Fibroblast of skin of back (primary cell): Measurements from ENCODE around the gene DIABLO.
"Not testable (repeated sequence)": the region's sequence is repeated elsewhere in the genome, so short reads cannot be mapped to it uniquely, and the experiment has no call there.

Source experiments
- DNase-seq: peaks from one replicate; pipeline ENCODE4 v3.0.0-alpha.2; 2013

Gene DIABLO

DNA sequence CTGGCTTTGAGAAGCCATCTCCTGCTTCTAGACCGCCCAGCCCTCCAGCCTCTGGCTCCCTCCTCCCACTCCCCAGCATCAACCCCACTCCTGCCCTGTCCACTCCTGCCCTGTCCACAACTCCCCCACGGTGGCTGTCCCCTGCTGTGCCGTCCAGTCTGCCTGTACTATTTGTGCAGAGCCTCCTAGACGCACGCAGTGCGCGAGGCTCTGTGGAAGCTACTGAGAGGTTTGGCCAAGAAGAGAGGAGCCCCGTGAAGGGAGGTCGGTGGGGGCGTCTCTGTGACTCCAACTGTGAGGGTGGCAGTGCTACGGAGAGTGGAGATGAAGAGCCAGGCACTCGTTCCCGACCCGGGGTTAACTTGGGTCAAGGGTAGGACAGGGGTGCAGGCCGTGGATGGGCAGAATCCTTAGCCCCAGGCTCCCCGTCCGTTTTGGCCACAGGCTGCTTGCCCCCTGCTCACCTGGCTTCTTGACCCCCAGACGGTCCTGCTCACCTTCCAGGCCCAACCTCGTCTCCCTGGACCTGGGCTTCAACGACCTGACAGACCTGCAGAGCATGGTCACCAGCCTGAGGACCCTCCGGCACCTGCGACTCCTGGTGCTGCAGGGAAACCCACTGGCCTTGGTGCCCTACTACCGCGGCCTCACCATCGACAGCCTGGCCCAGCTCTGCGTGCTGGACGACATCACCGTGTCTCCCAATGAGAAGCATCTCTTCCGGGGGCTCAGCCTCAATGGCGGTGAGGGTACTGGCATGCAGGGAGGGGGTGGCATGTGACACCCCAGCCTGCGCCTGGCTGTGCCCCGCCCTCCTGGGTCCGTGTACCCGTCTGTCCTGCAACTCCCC, 36.0 kb downstream of the DIABLO start:
- no peak for DNase-seq

GRCh38 chr12:122187466-122187865, 38.4 kb downstream of the DIABLO start:
- no peak for DNase-seq

DNA sequence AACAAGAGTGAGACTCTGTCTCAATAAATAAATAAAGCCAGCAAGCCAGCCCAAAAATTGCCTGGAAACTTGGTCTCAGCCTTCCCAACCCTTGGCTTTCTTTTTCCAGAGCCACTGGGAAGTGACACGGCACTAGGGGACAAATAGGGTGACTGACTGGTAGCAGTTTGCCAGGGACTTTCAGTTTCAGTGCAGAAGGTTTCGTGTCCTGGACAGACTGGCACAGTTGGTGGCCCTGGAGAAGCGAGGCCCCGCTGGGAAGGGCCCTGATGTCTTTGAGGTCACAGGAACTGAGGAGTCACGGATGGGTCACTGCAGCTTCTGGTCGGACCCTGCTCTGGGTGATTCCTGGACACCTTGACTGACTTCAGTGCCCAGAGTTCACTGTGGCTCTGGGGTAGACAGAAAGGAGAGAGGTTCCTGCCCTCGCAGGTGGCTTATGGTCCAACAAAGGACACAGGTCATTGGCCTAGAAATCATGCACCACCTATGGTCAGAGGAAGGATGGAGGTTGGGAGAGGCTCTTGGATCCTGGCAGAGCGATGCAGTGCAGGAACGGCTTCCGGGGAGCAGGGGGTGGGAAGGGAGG, 40.3 kb downstream of the DIABLO start:
- DNase-seq, result no peak

- DNase-seq, result no peak
These were observed 40.8 kb downstream of the DIABLO start for GRCh38 chr12:122185079-122185478.

- no peak for DNase-seq
These were observed 41.3 kb downstream of the DIABLO start for GRCh38 chr12:122184517-122184916.

DNA sequence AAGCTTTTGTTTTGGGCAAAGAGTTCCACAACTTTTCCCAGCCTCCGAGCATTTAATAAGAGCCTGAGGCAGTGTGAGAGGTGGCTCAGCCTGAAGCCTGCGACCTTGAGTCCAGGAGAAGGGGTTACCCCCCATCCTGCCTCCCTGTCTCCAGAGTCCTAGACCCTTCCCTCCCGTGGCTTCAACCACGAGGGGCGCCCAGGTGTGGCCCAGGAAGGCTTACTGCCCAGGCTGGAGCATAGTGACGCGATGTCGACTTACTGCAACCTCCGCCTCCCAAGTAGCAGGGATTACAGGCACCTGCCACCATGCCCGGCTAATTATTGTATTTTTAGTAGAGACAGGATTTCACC, 42.3 kb downstream of the DIABLO start:
- DNase-seq, result no peak

GRCh38 chr12:122182887-122183587, 42.8 kb downstream of the DIABLO start, which contains the start of gene LRRC43:
Gene LRRC43 (plus strand): TSS chr12:122183123. CDS start chr12:122183145, 22 bp downstream.
- peak; percentile 23 for DNase-seq

DNA sequence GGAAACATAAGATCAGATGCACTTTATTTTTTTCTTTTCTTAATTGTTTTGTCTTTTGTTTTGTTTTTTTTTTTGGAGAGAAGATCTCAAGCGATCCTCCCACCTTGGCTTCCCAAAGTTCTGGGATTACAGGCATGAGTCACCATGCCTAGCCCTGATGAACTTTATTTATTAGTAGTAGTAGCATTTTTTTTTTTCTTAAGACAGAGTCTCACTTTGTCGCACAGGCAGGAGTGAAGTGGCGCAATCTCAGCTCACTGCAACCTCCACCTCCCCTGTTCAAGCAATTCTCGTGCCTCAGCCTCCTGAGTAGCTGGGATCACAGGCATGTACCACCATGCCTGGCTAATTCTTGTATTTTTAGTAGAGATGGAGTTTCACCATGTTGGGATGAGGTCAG, 49.4 kb downstream of the DIABLO start:
- not testable (repeated sequence) for DNase-seq

GRCh38 chr12:122174155-122174845, 51.6 kb downstream of the DIABLO start, which contains the start of gene IL31:
Gene IL31 (minus strand): TSS chr12:122174221. CDS start chr12:122174172, 49 bp downstream.
- no peak for DNase-seq

DNA sequence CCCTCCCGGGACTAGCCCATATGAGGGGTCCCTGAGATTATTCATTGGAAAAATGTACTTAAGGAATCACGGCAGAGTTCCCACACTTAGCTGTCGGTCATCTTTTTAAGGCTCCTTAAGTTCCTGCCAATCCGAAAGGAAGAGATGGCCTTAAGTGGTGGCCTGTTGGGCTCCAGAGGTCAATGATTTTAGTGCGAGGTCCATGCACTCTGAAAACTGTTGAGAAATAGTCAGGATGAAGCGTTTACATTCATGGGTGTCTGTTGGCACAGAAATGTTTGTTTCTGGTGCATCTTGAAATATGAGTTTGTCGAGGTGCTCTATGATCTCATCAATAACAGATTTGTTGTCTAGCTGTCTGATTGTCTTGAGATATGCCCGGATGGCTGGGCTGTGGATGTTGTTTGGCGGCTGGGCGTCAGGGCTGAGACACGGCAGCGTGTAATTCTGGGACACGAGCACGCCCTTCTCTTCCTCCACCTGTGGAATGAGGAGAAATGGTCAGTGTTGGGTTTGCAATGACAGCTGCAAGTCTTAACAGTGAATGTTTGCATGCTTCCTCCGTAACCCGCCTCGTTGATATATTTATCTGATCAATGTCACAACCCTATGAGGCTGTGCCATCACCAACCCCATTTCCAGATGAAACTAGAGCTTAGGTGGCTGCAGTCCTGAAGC, 53.5 kb downstream of the DIABLO start:
- DNase-seq, result no peak

GRCh38 chr12:122171399-122171798, 54.5 kb downstream of the DIABLO start:
- DNase-seq, result no peak

DNA sequence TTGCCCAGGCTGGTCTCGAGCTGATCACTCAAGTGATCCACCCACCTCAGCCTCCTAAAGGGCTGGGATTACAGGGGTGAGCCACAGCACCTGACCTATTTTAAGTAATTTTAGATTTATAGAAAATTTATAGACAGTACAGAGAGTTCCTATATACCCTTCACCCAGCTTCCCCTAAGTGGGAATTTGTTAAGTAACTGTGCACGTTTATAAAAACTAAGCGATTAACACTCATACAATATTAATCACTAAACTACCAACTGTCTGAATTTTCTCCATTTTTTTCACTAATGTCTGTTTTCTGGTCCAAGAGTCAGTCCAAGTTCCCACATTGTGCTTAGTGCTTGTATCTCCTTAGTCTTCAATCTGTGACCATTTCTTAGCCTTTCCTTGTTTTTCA, 57.4 kb downstream of the DIABLO start:
- DNase-seq, result no peak

- no peak for DNase-seq
These were observed 58.4 kb downstream of the DIABLO start for GRCh38 chr12:122167356-122167925.

GRCh38 chr12:122166422-122167349, 59.2 kb downstream of the DIABLO start:
- no peak for DNase-seq

- DNase-seq, result no peak
These were observed 62.9 kb downstream of the DIABLO start for GRCh38 chr12:122162976-122163375.

GRCh38 chr12:122161682-122162081, 64.2 kb downstream of the DIABLO start:
- no peak for DNase-seq

DNA sequence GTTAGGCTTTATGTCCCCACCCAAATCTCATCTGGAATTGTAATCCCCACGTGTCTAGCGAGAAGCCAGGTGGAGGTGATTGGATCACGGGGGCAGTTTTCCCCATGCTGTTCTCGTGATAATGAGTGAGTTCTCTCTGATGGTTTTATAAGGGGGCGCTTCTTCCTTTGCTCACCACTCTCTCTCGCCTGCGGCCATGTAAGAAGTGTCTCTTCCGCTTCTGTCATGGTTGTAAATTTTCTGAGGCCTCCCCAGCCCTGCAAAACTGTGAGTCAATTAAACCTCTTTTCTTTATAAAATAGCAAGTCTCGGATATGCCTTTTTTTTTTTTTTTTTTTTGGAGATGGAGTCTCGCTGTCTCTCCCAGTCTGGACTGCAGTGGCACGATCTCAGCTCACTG, 65.1 kb downstream of the DIABLO start:
- no peak for DNase-seq

GRCh38 chr12:122159882-122160281, 66.0 kb downstream of the DIABLO start:
- DNase-seq, result no peak

- no peak for DNase-seq
These were observed 67.1 kb downstream of the DIABLO start for GRCh38 chr12:122158700-122159285.
